GM12872 (cell line): ENCODE measurements around the gene PROX1.

Experiments used
- TF ChIP-seq, protein P1 (sequence below): IDR thresholded peaks from 3 replicates; pipeline ENCODE4 v1.5.1; 2011; ENCODE audit warnings: low read depth, mild to moderate bottlenecking, low read length, moderate library complexity; ENCODE audit not compliant: insufficient read depth

PROX1 gene, protein sequence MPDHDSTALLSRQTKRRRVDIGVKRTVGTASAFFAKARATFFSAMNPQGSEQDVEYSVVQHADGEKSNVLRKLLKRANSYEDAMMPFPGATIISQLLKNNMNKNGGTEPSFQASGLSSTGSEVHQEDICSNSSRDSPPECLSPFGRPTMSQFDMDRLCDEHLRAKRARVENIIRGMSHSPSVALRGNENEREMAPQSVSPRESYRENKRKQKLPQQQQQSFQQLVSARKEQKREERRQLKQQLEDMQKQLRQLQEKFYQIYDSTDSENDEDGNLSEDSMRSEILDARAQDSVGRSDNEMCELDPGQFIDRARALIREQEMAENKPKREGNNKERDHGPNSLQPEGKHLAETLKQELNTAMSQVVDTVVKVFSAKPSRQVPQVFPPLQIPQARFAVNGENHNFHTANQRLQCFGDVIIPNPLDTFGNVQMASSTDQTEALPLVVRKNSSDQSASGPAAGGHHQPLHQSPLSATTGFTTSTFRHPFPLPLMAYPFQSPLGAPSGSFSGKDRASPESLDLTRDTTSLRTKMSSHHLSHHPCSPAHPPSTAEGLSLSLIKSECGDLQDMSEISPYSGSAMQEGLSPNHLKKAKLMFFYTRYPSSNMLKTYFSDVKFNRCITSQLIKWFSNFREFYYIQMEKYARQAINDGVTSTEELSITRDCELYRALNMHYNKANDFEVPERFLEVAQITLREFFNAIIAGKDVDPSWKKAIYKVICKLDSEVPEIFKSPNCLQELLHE

DNA sequence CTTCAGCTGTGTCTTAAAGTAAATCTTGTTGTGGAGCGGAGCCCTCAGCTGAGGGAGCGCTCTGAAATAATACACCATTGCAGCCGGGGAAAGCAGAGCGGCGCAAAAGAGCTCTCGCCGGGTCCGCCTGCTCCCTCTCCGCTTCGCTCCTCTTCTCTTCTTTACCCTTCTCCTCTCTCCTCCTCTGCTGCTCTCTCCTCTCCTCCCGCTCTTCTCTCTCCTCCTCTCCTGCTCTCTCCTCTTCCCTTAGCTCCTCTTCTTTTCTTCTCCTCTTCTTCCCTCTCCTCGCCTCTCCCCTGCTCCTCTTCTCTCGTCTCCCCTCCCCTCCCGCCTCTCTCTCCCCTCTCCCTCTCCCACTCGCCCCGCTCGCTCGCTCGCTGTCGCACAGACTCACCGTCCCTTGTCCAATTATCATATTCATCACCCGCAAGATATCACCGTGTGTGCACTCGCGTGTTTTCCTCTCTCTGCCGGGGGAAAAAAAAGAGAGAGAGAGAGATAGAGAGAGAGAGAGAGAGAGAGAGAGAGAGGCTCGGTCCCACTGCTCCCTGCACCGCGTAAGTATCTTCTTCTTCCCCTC is at the start of gene PROX1:
Gene PROX1 (plus strand): TSS at position 47 of the 580 bp plus-strand sequence. CDS start 8,563 bp downstream, outside the sequence.
- TF ChIP-seq, protein P1, sequence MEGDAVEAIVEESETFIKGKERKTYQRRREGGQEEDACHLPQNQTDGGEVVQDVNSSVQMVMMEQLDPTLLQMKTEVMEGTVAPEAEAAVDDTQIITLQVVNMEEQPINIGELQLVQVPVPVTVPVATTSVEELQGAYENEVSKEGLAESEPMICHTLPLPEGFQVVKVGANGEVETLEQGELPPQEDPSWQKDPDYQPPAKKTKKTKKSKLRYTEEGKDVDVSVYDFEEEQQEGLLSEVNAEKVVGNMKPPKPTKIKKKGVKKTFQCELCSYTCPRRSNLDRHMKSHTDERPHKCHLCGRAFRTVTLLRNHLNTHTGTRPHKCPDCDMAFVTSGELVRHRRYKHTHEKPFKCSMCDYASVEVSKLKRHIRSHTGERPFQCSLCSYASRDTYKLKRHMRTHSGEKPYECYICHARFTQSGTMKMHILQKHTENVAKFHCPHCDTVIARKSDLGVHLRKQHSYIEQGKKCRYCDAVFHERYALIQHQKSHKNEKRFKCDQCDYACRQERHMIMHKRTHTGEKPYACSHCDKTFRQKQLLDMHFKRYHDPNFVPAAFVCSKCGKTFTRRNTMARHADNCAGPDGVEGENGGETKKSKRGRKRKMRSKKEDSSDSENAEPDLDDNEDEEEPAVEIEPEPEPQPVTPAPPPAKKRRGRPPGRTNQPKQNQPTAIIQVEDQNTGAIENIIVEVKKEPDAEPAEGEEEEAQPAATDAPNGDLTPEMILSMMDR, result no peak

DNA sequence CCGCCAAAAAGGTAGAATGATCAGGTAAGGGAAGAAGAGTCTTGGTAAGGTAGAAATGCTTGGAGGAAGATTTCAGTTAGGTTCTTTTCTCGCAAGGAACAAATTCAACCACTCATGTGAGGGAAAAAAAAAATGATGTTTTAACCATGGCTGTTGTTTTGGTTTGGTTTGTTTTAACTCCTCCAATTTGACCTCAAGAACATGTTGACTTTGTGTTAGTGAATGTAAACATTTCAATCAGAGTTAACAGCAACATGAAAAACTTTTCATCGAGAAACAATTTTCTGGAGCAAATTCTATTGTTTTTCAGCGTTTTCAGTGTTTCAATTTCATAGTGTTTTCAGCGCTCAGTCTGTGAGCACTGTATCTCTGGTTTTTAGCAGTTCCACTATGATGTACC is 49.0 kb upstream of the PROX1 start:
- TF ChIP-seq, protein P1, result no peak

DNA sequence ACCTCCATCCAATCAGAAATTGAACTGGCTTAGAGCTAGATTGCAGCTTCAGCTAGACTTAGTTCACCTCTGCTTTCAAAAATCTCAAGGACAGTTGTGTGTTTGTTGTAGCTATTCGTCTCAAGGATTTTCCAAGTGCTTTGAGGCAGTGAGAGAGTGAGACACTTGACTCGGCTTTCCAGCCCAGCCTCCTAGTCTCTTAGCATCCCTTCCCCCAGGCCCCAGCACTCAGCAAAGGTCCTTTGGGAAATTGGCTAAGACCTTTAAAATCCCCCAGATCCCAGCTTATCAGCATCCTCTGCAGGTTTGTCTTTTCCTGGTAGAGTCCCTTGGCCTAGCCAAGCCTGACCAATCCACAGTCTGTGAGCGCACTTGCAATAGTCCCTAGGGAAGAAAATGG is 47.9 kb upstream of the PROX1 start:
- TF ChIP-seq, protein P1, result no peak

DNA sequence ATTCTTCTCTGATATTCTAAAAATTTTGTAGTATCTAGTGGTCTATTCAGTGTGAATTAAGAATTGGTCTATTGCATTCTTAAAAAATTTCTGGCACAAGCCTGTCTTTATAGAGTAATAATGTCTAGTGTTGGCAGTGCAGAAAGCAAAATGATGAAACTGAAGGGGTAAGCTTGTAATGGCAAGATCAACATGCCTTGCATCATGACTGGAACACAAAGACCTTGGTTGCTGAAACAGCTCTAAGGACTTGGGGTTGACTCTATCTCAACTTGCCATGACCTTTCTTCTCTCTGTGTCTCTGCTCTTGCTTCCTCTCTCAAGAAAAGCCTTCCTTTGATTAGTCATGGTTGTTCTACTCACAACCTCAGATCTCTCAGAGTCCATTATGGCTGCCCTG is 46.8 kb upstream of the PROX1 start:
- TF ChIP-seq, protein P1, result no peak

DNA sequence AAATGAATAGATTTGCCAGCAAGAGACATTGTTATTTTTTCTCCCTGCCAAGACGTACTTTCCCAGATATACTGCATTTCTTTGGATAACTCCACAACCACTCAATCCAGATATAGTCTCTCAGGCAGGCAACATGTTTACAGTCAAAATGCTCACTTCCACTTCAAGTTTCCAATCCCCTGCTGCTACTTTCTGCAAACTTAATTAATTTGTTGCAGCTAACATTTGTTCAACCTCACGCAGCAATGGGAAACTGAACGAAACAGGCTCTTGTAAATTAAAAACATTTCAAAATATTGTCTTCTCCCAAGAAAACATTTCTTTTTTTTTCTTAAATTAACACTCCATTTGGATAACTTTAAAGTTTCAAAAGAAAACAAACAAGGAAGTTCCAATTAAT is 45.7 kb upstream of the PROX1 start:
- TF ChIP-seq, protein P1, result no peak

DNA sequence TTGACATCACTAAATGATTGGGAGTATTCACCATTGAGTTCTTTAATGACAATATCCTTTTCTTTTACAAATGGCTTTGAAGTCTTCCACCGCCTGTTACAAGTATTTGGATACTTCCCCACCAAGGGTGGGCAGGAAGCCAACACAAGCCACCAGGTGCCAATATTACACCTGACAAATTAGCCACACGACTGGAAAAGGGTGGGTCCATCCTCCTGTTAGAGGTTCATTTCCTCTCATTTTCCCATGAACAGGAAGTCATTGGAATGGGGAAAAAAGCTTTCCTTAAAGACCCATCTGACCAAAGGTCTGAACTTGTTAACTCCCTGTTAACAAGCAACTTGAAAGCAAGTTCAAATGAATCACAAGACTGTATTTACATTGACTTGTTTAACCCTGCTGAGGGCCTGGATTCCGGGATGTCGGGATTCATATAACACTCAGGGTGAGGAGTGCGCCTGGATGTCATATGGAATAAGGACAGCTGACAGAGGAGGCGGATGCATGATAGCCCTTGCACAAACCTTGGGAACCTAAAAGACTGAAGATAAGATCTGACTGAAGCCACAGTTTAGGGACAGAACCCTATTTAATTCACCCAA is 40.5 kb upstream of the PROX1 start:
- TF ChIP-seq, protein P1, result no peak

DNA sequence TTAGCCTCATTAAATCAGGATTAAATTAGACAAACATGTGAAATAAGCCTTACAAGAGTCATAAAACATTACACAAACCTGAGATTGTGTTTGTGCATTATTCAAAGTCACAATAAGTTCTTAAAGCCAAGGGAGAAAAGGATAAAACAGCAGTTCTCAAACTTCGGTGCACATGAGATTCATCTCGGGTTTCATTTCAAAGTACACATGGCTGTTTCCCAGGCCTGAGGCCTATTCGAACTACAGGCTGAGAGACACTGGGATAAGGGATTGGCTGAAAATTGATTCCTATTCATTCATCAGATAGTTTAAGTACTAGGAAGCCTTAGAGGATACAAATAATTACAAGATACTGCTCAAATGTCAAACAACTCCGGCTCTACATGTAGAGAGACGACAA is 35.9 kb upstream of the PROX1 start:
- TF ChIP-seq, protein P1, result no peak
